ENCODE data around the gene AP3M1.
"Not testable (repeated sequence)": the region's sequence is repeated elsewhere in the genome, so short reads cannot be mapped to it uniquely, and the experiment has no call there.

The AP3M1 gene
- total RNA-seq: 22.6 to 47.4 (median 34.5) reads per million in 4 donors

- DNase-seq: peak in 4 of 5 donors; percentile 77 to 84 (median 80)
Observed at GRCh38 chr10:74150204-74150989, at the start of gene AP3M1. Gene AP3M1, minus strand, starts transcription at chr10:74150828. Its CDS starts 12,449 bp downstream, at chr10:74138379.

GRCh38 chr10:74199315-74199714, 48.7 kb upstream of the AP3M1 start:
- DNase-seq: no peak

GRCh38 chr10:74194999-74195398, 44.4 kb upstream of the AP3M1 start:
- no peak for DNase-seq

GRCh38 chr10:74194545-74194944, 43.9 kb upstream of the AP3M1 start:
- DNase-seq: no peak

GRCh38 chr10:74190494-74190893, 39.9 kb upstream of the AP3M1 start:
- no peak for DNase-seq

- peak in 1 of 5 donors; percentile 63 for DNase-seq
Observed at GRCh38 chr10:74189999-74190421, 39.4 kb upstream of the AP3M1 start.

- DNase-seq: not testable (repeated sequence)
Observed at GRCh38 chr10:74188617-74189016, 38.0 kb upstream of the AP3M1 start.

GRCh38 chr10:74187237-74187636, 36.6 kb upstream of the AP3M1 start:
- DNase-seq: no peak

- DNase-seq: no peak
Observed at GRCh38 chr10:74186678-74187077, 36.0 kb upstream of the AP3M1 start.

GRCh38 chr10:74179111-74179710, 28.6 kb upstream of the AP3M1 start:
- DNase-seq: no peak

- no peak for DNase-seq
Observed at GRCh38 chr10:74178042-74178791, 27.6 kb upstream of the AP3M1 start.

GRCh38 chr10:74177140-74177677, 26.6 kb upstream of the AP3M1 start:
- peak in 2 of 5 donors; percentile 17 to 36 for DNase-seq

GRCh38 chr10:74176380-74177139, 25.9 kb upstream of the AP3M1 start:
- peak; percentile 92 to 98 (median 96) for DNase-seq

- no peak for DNase-seq
Observed at GRCh38 chr10:74175510-74176379, 25.1 kb upstream of the AP3M1 start.

GRCh38 chr10:74174521-74174920, 23.9 kb upstream of the AP3M1 start:
- no peak for DNase-seq

- DNase-seq: no peak
Observed at GRCh38 chr10:74171625-74172024, 21.0 kb upstream of the AP3M1 start.

- DNase-seq: no peak
Observed at GRCh38 chr10:74167443-74167842, 16.8 kb upstream of the AP3M1 start.

- no peak for DNase-seq
Observed at GRCh38 chr10:74165530-74165901, 14.9 kb upstream of the AP3M1 start.

GRCh38 chr10:74164716-74165529, 14.3 kb upstream of the AP3M1 start:
- no peak for DNase-seq

GRCh38 chr10:74163319-74164068, 12.9 kb upstream of the AP3M1 start:
- DNase-seq: no peak
